Activated T-helper 1 cell treated with anti-CD3 and anti-CD28 coated beads, Interleukin-12 subunit alpha, Interleukin-12 subunit beta, Interleukin-2, Interleukin-4 antibody, amounts not matched to agents 30 ng/mL and 10 ng/mL and 1 ng/mL, durations not matched to agents 14 hours and 24 hours and 36 hours (primary cell): ENCODE results near the gene PEAK3. TPM values are rescaled to one million over a fixed set of nuclear protein-coding genes. Genes with fewer than 3 reads are reported as not detected.
A peak's percentile ranks its signal among the peaks of the same experiment; 100 is the strongest.

Source experiments
- DNase-seq: peaks from one replicate; pipeline ENCODE4 v3.0.0; 2021; ENCODE audit warnings: low spot score
- H3K27ac Mint-ChIP-seq: one replicate; pipeline ENCODE4 v1.8.0; 2021; ENCODE audit warnings: mild to moderate bottlenecking, mixed read lengths
- H3K27me3 Mint-ChIP-seq: one replicate; pipeline ENCODE4 v1.8.0; 2022; ENCODE audit warnings: mild to moderate bottlenecking, moderate library complexity, mixed read lengths; ENCODE audit not compliant: insufficient read depth
- H3K36me3 Mint-ChIP-seq: one replicate; pipeline ENCODE4 v1.8.0; 2021; ENCODE audit warnings: low read depth, mixed read lengths
- H3K4me1 Mint-ChIP-seq: one replicate; pipeline ENCODE4 v1.8.0; 2021; ENCODE audit warnings: low read depth, mixed read lengths
- H3K4me3 Mint-ChIP-seq: one replicate; pipeline ENCODE4 v1.8.0; 2021; ENCODE audit warnings: mild to moderate bottlenecking, moderate library complexity, mixed read lengths
- H3K9me3 Mint-ChIP-seq: one replicate; pipeline ENCODE4 v1.8.0; 2021; ENCODE audit warnings: mixed read lengths
- intact Hi-C: fragments of 100-400 bp; cut with micrococcal nuclease; formaldehyde crosslinking; loops from one replicate; pipeline ENCODE4 v1.15.1; 2024
- total RNA-seq: library from RNA; stranded (reverse); gene quantifications from 2 replicates; pipeline ENCODE4 v1.2.3, GENCODE V29; 2022

PEAK3 gene
- total RNA-seq, result 0.07 and 0.16 TPM in 2 replicates

DNA sequence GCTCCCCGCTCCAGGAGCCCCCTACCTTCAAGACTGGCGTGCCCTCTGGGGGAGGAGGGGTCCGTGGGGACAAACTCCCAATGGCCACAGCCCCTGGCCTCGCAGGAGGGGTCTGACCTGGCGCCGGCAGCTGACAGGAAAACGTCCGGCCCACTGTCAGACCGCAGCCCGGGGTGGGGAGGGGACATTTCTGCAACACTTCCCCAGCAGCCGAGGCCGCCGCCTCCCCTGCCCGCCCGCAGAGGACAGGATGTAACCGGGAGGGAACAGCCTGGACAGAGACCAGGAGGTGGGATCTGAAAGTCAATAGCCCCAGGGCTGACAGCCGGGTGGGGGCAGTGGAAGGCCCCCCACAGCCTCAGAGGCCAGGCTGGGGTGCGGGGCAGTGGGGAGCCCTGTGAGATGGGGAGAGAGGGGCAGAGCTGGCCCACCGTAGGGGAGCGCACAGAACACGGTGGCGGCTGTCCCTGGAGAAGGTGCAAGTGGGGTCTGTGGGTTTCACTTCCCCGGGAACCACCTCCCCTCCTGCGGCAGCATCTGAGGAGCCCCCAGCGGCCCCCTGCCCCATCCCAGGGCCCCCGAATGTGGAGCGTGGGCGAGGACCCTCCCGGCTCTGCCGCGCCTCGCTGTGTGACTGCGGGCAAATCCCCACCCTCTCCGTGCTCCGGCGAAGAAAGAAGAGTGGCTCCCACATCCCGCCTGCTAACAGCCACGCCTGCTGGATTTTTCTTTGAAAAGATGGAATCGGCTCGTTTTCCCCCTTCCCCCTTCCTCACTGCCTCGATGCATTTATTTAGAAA lies at the start of gene PEAK3:
Gene PEAK3, minus strand, starts transcription at position 114 of the 800 bp plus-strand sequence. CDS start 1,244 bp downstream, outside the sequence.
- no peaks in the 10 kb centered on the region for H3K9me3 Mint-ChIP-seq
- DNase-seq, result peak; percentile 36
- peaks cover under 1% of the 10 kb centered on the region for H3K36me3 Mint-ChIP-seq
- H3K4me1 Mint-ChIP-seq, result peaks cover 9% of the 10 kb centered on the region
- H3K4me3 Mint-ChIP-seq, result peak within 1 kb of the TSS; percentile 59
- H3K27ac Mint-ChIP-seq, result peak within 1 kb of the TSS; percentile 61
- H3K27me3 Mint-ChIP-seq, result no peaks in the 10 kb centered on the region
- intact Hi-C loops, result no loop called here

DNA sequence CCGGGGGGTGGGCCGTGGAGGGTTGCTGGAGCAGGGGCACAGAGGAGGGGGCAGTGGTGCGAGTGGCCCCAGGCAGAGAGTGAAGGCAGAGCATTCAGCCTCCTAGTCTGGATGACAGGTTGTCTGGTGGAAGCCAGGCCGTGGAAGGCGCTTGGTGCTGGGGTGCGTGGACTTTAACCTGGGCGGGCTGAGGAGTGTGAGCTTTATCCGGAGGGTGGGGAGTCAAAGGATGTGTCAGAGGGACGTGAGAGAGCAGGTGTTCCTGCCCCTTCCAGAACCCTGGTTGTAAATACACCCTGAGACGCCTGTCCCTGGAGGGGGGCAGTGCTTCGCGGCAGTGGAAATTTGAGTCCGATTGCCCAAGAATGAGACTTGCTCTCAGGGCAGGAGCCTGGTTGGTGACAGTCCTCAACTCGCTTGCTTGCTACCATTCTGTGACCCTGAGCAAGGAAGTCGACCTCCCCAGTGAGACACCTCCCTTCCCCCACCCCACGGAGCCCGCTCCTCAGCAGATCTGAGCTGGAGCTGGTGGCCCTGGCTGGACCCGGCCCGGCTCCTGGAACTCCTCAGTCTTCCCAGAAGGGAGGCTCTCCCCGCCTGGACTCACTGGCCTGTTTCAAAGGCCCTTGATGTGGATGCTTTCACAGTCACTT lies 48.8 kb upstream of the PEAK3 start:
- peaks cover 59% of the 10 kb centered on the region for H3K4me1 Mint-ChIP-seq
- peaks cover 2% of the 10 kb centered on the region for H3K9me3 Mint-ChIP-seq
- intact Hi-C loops, result no loop called here
- peaks cover 21% of the 10 kb centered on the region for H3K36me3 Mint-ChIP-seq
- no peaks in the 10 kb centered on the region for H3K27me3 Mint-ChIP-seq
- peak overlapping the region; percentile 70 for H3K4me3 Mint-ChIP-seq
- H3K27ac Mint-ChIP-seq, result peak overlapping the region; percentile 44
- DNase-seq, result no peak

GRCh38 chr19:2330255-2330631 lies 48.3 kb upstream of the PEAK3 start:
- peaks cover 21% of the 10 kb centered on the region for H3K36me3 Mint-ChIP-seq
- H3K9me3 Mint-ChIP-seq, result no peaks in the 10 kb centered on the region
- H3K27ac Mint-ChIP-seq, result no peak overlapping the region
- intact Hi-C loops, result no loop called here
- no peak for DNase-seq
- no peaks in the 10 kb centered on the region for H3K27me3 Mint-ChIP-seq
- H3K4me3 Mint-ChIP-seq, result peak overlapping the region; percentile 70
- H3K4me1 Mint-ChIP-seq, result peaks cover 61% of the 10 kb centered on the region

- Mint-ChIP-seq H3K4me1 (peaks cover 63% of the 10 kb centered on the region), H3K27ac (peak overlapping the region; percentile 86), H3K9me3 (no peaks in the 10 kb centered on the region), H3K4me3 (peak overlapping the region; percentile 100), H3K27me3 (no peaks in the 10 kb centered on the region), H3K36me3 (peaks cover 22% of the 10 kb centered on the region)
- intact Hi-C loops, result loop anchor here (2.0 kb wide), 2 partner anchors 61 to 179 kb away; partner anchors contain the start of gene AP3D1
- no peak for DNase-seq
Observed at GRCh38 chr19:2329501-2329916, 47.5 kb upstream of the PEAK3 start.

DNA sequence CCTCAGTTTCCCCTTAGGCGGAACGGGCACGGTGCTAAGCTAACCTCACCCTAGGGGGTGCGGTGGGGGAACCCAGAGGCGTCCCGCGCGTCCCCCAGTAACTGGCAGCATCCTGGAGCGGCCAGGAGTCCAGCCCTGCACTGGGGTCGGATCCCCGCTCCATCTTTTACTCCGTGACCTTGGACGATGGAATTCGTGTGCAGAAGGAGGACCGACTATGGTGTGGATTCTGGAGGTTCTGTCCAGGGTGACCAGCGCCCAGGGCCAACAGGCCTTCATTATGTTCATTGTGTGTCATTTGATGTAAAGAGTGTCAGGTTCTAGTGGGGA lies 47.1 kb upstream of the PEAK3 start:
- no peaks in the 10 kb centered on the region for H3K27me3 Mint-ChIP-seq
- H3K27ac Mint-ChIP-seq, result peak overlapping the region; percentile 86
- H3K36me3 Mint-ChIP-seq, result peaks cover 22% of the 10 kb centered on the region
- no peak for DNase-seq
- H3K4me3 Mint-ChIP-seq, result peak overlapping the region; percentile 100
- peaks cover 63% of the 10 kb centered on the region for H3K4me1 Mint-ChIP-seq
- intact Hi-C loops, result loop anchor here (2.0 kb wide), 2 partner anchors 60 to 178 kb away; partner anchors contain the start of gene AP3D1
- H3K9me3 Mint-ChIP-seq, result no peaks in the 10 kb centered on the region

DNA sequence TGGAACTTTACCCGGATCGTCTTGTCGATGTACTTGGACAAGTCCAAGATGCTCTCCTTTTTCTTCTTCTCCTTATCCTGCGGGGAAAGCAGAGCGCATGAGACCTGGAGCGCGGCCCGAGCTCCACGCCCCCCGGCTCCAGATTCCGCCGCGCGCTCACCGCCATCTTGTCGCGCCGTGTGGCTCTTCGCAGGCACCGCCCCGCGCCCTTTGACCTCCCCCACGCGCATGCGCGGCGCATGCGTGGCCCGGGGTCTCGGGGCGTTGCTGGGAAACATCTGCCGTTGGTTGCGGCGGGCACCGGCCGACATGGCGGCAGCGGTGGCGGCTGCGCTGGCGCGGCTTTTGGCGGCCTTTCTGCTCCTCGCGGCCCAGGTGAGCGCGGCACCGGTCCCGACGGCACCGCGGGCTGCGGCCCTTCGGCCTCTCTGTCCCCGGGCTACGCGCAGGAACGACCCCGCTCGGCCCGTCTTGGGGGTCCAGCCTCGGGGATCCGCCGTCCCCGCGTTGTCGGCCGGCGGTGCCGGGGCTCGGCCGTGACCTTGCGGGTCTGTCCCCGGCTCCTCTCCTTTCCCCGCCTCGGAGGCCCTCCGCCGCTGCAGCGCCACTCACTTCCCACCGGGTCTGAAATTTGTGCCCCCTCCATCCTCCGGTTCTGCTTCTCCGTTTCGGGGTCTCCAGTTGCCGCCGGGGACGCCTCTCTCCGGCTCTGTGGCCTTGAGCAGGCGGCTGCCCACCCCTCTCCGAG lies 46.6 kb upstream of the PEAK3 start, which contains the start of the genes LSM7 and SPPL2B:
Gene LSM7, minus strand, starts transcription at position 186 of the 748 bp plus-strand sequence. Its CDS starts 20 bp downstream, at position 166.
Gene SPPL2B, plus strand, starts transcription at position 284 of the 748 bp plus-strand sequence. Its CDS starts 26 bp downstream, at position 310.
- Mint-ChIP-seq H3K27ac (peak within 1 kb of the TSS; percentile 100), H3K4me1 (peaks cover 63% of the 10 kb centered on the region), H3K27me3 (no peaks in the 10 kb centered on the region), H3K4me3 (peak within 1 kb of the TSS; percentile 100), H3K36me3 (peaks cover 22% of the 10 kb centered on the region), H3K9me3 (no peaks in the 10 kb centered on the region)
- intact Hi-C loops, result loop anchor here (1.0 to 2.0 kb wide), 3 partner anchors 60 to 178 kb away; partner anchors contain the start of genes AP3D1 and TIMM13
- DNase-seq, result peak; percentile 91

DNA sequence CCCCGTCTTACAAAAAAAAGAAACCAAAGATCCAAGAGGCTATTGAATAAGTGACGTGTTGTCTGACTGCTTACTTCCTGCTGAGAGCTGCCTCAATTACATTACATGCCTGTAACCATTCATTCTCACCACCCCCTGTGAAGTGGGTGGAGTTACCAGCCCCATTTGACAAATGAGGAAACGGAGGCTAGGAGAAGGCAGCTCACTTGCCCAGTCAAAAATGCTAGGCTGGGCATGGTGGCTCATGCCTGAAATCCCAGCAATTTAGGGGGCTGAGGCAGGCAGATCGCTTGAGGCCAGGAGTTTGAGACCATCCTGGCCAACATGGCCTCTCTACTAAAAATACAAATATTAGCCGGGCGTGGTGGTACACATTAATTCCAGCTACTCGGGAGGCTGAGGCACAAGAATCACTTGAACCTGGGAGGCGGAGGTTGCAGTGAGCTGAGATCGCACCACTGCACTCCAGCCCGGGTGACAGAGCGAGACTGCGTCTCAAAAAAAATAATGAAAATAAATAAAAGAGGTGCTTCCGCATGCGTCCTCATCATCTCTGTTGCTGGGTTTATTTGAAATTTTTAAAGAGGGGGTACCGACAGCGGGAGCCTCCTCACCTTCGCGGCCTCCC lies 45.9 kb upstream of the PEAK3 start:
- Mint-ChIP-seq H3K36me3 (peaks cover 23% of the 10 kb centered on the region), H3K4me1 (peaks cover 63% of the 10 kb centered on the region)

DNA sequence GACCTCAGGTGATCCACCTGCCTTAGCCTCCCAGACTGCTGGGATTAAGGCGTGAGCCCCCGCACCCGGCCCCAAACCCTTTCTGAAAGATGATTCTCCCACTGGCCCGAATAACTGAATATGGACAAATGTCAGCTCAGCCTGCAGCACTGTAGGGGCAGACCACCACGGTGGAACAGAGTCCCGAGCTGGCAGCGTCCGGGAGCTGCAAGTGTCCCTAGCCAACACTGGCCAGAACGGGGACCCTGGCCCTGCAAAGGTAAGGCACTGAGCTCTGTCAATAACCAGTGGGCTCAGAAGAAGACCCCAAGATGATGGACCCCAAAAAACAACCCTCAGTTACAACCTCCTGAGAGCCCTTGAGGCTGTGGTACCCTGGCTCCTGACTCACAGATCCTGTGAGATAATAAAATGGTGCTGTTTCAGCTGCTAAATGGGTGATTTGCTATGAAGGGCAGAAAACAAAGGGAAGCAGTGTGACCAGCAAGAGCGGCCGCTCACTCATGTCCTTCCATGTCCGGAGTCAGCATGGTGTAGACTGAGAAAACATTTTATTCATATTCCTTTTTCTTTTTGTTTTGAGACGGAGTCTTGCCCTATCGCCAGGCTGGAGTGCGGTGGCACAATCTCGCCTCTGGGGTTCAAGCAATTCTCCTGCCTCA lies 44.9 kb upstream of the PEAK3 start:
- intact Hi-C loops, result loop anchor here (2.0 kb wide), 3 partner anchors 64 to 294 kb away; partner anchors contain the start of genes PLEKHJ1 and SF3A2
- H3K9me3 Mint-ChIP-seq, result no peaks in the 10 kb centered on the region
- H3K4me3 Mint-ChIP-seq, result peak overlapping the region; percentile 100
- H3K27ac Mint-ChIP-seq, result peak overlapping the region; percentile 96
- H3K4me1 Mint-ChIP-seq, result peaks cover 56% of the 10 kb centered on the region
- no peaks in the 10 kb centered on the region for H3K27me3 Mint-ChIP-seq
- DNase-seq, result no peak
- H3K36me3 Mint-ChIP-seq, result peaks cover 26% of the 10 kb centered on the region

More for the DNA sequence above, 45.9 kb upstream of the PEAK3 start:
- Mint-ChIP-seq H3K9me3 (no peaks in the 10 kb centered on the region), H3K27me3 (no peaks in the 10 kb centered on the region), H3K27ac (peak overlapping the region; percentile 100), H3K4me3 (peak overlapping the region; percentile 100)
- peak; percentile 63 for DNase-seq
- intact Hi-C loops, result loop anchor here (1.0 to 2.0 kb wide), 6 partner anchors 59 to 293 kb away; partner anchors contain the start of genes AP3D1, PLEKHJ1, SF3A2 and TIMM13

DNA sequence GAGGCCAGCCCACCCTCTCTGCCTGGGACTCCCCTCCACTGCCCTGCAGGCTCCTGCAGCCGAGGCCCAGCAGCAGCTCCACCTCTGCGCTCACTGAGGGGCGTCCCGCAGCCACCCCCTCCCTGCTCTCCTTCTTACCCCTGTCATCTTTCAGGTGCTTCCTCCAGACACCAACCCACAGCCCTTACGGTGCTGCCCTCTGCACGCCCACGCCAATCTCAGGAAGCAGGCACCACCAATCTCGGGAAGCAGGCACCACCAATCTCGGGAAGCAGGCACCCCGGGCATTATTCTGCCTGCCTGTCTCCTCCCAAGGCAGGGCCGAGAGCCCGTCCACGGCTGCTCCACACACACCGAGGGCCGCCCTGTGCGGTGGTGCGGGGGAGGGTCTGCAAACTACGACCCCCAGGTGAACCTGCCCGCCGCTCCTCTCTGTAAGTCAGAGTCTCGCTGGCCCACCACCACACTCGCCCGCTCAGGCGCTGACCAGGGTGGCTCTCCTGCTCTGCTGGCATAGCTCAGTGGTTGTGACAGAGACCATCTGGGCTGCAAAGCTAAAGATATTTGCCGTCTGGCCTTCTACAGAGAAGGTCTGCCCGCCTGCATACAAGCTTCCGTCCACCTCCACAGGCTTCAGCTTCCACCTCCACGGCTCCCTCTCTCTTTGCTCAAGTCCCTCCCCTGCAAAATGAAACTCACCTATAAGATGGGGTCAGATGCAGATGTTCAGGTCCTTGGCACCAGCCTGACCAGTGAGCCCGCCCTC lies 43.5 kb upstream of the PEAK3 start:
- Mint-ChIP-seq H3K27me3 (no peaks in the 10 kb centered on the region), H3K4me1 (peaks cover 43% of the 10 kb centered on the region), H3K9me3 (no peaks in the 10 kb centered on the region), H3K4me3 (peak overlapping the region; percentile 40), H3K27ac (peak overlapping the region; percentile 61), H3K36me3 (peaks cover 26% of the 10 kb centered on the region)
- intact Hi-C loops, result loop anchor here (2.0 kb wide), 3 partner anchors 65 to 295 kb away; partner anchors contain the start of genes PLEKHJ1 and SF3A2
- DNase-seq, result no peak

GRCh38 chr19:2324220-2324948 lies 42.4 kb upstream of the PEAK3 start:
- peaks cover 24% of the 10 kb centered on the region for H3K36me3 Mint-ChIP-seq
- peak overlapping the region; percentile 44 for H3K27ac Mint-ChIP-seq
- H3K9me3 Mint-ChIP-seq, result no peaks in the 10 kb centered on the region
- no peak overlapping the region for H3K4me3 Mint-ChIP-seq
- intact Hi-C loops, result no loop called here
- H3K4me1 Mint-ChIP-seq, result peaks cover 34% of the 10 kb centered on the region
- no peak for DNase-seq
- H3K27me3 Mint-ChIP-seq, result no peaks in the 10 kb centered on the region

- Mint-ChIP-seq H3K4me3 (no peak overlapping the region), H3K27ac (no peak overlapping the region), H3K36me3 (peaks cover 21% of the 10 kb centered on the region), H3K9me3 (no peaks in the 10 kb centered on the region), H3K27me3 (no peaks in the 10 kb centered on the region), H3K4me1 (peaks cover 29% of the 10 kb centered on the region)
- DNase-seq, result no peak
- intact Hi-C loops, result no loop called here
Observed at GRCh38 chr19:2323707-2324106, 41.7 kb upstream of the PEAK3 start.
